HG03045 (cell line): Measurements from ENCODE around the gene ATXN1.

Source experiments
- ATAC-seq: cut with Tn5 transposase; IDR thresholded peaks from one replicate; pipeline ENCODE4 v1.9.1; 2021; ENCODE audit warnings: mild to moderate bottlenecking, moderate library complexity; ENCODE audit not compliant: unreplicated experiment

ATXN1 gene

DNA sequence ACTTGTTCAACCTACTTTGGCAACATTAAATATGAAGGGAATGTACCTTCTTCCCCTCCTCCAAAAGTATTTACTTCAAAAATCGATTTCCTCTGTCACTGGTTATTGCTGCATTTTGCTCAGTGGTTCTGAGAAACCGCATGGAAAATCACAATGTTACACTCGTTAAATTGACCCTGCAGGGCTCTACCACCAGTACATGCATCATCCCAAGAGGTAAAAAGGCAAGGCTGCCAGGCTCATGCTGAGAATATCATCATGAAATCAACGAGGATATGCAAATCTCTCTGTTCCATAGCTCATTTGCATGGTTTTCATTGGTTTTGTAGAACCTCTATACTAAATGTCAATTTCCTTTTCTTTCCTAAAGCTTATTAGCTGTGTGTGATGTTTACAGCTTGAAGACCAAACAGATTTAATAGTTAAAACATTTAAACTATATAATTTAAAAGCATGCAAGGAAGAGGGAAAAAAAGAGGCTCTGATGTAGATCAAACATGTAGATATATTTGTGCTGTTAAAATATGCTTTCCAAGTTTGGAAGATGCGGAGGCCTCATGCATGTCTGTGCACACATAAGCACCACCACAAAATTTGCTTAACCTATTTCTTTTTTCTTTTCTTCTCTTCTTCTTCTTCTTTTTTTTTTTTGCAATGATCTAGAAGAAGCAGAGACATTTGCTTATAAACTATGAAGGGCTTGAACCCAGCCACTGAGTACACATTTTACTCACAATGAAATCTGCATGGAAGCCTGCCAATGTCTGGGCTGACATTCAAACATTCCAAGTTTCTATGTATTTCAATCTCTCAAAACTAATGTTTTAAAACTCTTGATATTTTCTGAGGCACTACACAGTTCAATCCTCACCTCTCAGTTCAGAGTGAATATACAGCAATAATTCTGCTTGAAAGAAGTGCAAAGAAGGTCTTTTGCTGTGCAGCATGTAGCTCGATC, 328.9 kb downstream of the ATXN1 start:
- ATAC-seq = peak; percentile 61

DNA sequence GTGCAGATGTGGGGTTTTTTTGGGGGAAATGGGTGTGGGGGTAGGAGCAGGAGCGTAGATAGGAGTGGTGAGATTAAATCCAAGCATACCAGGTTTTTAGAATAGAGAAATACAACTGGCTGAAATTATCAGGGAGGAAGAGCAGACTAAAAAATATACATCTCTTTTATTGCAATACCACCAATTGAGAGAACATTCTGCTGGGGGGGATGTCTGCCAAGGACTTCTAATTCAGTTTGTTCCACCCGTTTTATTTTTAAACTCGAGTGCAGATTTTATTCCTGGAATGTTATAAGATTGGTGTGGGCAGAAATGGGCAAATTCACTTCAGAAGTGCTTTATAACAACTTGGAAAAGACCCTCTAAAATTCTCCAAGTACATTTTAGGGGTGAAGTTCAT, 330.2 kb downstream of the ATXN1 start:
- no peak for ATAC-seq

DNA sequence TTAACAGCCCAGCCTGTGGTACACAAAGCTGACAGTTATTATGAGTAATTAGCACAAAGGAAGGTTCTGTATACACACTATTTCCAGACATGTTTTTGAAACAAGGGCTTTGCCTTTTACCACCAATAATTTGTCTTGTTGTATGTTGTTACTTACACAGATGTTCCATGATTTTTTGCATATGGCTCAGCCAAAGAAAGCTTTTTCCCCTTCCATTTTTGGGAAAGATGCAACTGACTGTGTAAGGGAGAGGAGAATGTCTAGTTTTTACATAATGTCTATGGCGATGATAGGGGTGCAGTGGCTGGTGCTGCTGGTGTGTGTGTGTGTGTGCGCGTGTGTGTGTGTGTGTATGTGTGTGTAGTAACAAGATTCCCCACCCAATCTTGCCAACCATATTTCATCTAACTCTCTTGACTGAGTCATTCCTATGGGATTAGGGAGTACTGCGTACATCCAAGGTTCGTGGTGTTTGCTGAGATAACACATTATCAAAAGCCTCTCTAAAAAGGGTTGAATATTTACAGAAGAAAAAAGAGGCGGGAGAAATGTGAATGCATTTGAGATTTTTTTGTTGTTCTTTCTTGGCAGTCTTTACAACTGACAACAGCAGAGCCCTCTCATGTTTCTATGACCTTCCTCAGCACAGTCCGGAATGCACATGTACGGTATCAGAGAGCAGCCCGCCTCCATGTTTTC, 330.7 kb downstream of the ATXN1 start:
- ATAC-seq = no peak

DNA sequence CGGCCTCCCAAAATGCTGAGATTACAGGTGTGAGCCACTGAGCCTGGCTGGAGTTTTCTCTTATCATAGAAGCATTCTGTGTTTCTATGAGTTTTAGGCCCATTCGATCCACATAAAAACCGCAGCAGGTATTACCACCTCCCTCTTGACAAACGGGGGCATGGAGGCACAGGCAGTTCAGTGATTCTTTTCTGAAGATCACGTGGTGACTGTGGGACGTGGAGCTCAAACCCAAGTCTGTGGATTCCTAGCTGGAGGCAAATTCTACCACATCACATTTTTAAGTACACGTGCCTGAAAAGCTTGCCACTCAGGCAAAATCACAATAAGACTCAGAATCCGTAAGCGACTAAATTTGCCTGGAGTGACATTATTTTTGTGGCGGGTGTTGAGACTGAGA, 331.6 kb downstream of the ATXN1 start:
- ATAC-seq = no peak

DNA sequence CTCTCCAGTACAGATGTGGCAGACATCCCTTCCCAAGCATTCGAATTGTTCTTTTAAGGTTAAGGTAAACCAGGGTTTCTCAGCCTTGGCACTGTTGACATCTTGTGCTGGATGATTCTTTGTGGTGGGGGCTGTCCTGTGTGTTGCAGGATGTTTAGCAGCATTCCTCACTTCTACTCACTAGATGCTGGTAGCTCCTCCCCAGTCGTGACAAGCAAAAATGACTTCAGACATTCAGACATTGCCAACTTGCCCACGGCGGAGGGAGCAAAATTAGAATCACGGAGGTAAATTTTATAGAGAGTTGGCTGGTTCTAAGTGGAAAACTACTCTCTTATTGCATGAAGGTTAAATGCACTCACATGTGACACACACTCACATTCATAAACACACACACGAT, 334.1 kb downstream of the ATXN1 start:
- ATAC-seq = no peak

DNA sequence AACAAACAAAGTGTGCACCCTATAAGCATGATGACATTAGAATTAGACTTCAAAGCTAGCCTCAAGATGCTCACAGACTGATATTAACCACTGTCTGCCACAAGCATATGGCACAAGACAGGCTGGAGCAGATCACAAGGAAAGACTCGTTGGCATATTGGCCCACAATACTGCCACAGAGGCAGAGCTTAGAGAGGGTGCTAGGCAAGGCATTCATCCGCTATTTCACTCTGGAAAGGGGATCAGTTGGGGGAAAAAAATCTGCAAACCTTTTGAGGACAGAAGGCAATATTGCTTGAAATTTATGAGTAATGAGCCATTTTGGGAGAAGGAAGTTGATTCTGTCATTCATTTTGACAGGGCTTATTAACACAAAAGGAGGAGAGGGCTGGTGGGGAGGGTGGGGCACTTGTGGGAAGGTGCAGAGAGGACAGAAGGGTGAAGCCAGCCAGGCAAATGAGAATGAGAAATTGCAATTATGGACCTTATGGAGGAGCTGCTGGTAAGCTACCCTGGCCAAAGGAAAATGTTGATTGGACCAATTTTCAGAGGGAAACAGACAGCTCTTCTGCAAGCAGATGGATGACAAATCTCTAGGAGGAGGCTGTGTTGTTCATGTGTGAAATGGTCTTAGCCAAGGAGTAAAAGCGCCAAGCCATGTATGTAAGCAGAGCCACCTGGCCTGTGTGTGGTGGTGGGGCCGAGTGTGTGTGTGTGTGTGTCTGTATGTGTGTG, 335.2 kb downstream of the ATXN1 start:
- ATAC-seq = no peak

DNA sequence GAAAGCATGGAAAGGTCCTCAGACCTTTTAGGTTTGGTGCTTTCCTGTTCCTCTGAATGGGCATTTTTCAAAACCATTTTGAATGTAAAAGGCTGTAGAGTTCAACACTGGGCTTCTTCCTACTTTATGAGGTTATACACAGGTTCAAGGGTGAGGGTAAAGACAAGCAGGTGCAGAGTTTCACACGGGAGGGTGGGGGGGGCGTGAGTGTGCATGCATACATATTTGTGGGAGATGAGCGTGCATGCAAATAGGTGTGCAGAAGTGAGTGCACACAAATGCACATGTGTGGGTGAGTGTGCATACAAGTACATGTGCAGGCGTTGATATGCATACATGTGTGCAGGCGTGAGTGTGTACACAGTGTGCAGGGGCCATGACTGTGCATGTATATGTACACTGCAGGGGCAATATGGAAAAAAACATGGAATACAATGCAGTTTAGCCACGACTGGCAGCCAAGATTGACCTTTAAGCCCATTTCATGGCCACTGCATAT, 339.7 kb downstream of the ATXN1 start:
- no peak for ATAC-seq

DNA sequence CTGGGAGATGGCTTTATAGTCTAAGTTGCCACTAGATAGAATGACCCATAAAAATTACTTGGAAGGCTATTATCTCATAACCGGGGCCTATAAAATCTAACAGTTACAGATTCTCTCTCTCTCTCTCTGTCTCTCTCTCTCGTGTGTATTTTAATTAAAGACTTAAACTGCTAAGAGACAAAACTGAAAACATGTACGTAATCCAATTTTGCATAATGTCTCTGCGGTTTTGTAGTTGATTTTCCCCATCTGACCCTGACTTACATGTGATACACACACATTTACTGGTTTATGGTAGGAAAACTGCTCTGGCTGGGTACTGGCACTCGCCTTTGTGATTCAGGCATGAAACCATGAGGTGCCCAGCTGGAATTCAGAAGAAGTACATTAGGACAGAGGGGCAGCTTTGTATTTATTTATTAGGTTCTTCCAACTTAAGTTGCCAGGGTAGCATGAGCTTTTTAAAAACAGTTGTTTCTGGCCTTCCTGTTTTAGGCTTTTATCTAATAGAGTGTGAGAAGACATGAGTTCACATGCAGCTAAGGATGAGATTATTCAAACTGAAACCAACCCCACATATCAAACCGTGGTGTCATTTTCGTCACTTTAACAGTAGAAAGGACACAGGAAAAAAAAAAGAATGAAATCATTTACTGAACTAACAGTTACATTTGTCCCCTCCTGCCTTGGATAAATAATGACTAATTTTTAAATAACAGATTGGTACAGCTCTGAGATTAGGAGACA, 340.4 kb downstream of the ATXN1 start:
- ATAC-seq = peak; percentile 75

DNA sequence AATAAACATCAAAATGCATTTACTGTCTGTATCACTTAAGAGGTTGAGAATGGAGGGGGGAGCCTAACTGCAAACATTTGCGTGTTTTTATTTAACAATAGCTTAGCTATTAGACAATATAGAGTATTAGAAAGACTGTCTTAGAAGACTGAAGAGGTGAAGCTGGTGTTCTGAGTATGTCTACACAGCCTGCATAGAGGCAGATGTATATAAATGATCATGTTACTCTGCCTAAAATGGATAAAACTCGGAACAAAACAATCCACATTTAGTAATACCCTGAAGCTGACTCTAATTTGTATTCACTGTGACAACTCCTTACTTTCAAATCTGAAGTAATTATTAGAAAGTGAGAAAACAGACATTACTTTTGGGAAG, 340.9 kb downstream of the ATXN1 start:
- ATAC-seq = peak; percentile 13

DNA sequence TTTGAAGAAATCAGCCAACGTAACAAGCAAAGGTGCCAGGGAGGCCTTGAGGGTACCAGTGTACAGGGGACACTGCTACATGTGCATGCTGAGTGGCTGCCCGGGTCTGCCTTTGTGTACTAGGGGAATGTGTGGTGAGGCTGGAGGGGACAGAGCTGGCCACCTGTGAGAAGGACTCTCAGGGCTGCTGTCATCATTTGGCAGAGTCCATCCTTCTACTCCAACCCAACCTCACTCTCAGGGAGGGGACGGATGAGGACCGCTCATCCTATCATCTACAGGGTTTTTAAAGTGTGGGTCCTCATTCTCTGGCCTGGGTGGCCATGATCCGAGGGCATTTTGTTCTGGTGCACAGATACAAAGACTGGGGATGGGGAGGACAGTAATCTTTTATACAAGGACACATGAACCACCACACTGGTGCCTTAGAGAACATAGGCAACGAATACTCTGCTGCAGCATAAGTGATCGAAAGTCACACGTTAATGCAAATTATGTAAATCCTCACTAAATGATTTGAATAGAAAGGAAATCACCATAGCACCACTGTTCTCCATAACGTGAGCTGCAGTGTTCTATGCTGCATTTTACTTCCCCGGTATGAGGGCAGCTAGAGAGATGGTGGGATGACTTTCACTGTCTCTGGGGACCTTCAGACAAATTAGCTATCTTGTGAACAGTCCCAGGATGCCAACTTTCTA, 341.5 kb downstream of the ATXN1 start:
- peak; percentile 48 for ATAC-seq

DNA sequence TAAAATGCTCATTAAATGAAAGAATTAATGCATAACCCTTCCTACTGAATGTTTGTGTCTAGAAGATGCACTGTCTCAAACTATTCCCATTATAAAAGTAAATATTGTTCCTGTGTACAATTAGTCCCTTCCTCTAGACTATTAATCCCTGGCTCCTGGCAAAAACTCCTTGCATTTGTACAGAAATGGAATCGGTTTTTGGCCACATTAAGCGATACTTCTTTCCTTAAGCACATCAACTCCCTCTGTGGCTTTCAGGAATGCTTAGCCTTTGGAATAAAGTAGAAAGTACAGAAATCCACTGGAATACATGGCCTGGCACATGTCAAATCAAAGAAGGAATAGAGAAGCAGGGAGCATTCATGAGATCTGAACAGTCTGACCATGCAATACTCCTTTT, 343.1 kb downstream of the ATXN1 start:
- no peak for ATAC-seq

DNA sequence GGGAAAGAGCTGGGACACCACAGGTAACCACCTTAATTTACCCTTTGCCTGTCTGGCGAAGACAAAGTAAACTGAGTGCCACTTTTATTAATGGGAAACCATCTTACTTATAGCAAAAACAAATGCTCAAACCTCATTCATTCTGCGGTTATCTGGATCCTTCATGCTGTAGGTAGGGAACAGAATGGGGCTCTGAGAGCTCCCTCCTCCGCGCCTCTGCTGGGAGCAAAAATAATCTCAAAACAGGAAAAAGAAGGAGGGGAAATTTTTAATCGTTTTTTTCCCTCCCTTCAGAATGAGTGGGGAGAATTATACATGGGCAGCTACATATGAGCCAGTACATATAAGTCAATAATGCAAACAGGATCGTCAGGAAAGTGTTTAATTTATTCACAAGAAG, 345.6 kb downstream of the ATXN1 start:
- no peak for ATAC-seq

DNA sequence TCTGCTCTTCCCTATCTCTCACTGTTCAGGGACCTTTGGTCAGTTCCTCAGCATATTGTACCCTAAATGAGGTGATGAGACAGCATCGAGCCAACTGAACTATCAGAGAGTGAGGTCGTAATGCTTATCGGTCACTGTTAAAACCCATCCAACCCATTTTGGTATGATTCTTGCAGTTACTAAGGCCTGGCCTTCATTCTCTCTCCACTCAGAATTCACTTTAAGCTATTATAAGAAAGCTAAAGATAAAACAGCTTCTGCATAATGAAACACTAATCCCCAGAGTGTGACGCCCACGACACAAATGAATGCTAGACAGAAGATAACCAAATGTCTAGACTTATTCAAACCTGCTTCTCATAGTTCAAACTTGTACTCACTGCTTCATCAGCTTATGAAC, 347.1 kb downstream of the ATXN1 start:
- ATAC-seq = peak; percentile 64

DNA sequence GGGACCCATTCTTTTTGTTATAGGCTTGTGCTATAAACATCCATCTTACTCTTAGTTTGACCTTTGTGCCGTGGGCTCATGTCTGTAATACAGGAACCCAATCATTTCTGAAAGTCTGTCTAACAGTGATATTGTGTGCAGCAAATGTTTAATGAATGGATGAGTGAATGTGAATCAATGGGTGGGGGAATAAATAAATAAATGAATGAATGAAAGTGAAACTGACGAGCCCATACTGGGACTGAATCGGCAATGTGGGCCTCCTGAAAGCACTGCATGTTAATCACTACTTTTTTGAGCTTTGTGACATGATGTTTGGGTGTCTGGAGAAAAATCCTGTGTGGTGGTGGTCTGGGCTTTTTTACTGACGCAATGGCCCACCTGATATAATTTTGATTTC, 347.9 kb downstream of the ATXN1 start:
- ATAC-seq = no peak

DNA sequence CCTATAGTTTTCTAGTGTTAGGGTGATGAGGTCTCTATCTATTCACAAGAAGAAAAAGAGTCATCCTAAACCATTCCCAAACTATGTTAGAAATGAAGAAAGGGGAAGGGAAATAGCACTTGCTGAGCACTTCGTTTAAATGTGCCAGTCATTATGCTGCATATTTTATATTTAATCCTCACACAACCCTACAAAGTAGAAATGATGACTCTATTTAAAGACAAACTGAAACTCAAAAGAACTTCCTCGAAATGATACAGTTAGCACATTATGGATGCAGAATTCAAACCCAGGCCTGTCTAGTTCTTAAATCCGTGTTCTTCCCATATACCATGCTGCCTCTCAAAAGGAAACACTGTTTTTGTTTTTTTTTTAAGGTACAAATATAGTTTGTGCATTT, 348.3 kb downstream of the ATXN1 start:
- ATAC-seq = no peak

DNA sequence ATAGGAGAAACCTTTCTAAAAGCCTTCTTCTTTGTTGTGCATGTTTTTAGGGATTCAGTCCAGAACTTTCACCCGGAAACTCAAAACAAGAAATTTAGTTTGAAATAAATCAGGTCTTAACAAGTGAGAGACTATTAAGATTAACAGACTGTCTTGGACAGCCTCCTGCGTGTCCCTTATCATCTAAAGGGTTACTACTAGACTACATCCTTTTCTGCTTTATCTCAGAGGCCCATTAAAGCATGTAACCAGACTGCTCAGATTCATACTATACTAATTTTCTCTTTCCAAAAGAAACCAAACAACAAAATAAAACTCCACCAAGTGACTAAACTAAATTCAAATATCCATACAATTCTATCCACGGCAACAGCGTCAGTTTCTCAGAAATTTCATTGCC, 349.1 kb downstream of the ATXN1 start:
- ATAC-seq = no peak

DNA sequence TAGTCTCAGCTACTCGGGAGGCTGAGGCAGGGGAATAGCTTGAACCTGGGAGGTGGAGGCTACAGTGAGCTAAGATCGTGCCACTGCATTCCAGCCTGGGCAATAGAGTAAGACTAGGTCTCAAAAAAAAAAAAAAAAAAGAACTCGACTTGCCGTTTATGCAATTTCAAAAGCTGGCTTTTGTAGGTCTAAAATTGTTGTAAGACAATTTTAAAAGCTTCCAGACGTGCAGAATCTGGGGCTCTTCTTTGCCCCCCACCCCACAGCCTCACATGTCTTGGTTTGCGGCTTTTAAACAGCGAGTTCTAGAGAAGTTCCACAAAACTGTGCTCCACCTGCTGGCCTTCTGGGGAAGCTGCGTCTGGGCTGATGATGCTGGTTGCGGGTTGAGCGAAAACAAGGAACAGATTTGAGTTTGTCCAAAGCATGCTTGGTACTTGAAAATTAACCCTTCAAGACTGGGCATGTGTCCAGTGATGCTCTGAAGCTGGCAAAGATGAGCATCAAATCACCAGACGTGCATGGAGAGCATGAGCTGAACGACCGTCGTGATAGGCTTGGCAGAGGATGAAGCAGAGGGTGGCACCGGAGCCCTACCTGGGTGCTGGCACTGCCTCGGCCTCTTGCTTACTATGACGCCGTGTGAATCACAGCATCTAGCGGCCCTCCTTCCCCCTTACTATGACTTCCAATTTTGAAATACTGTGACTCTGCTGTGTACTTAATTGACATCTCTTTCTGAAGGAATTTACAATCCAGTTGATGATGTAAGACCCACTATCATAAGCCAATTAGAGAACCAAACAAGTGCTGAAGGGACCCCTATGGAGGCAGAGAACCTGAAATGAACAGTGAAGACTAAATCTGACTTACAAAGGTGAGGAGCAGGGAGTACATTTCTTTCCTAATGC, 351.5 kb downstream of the ATXN1 start:
- ATAC-seq = no peak

DNA sequence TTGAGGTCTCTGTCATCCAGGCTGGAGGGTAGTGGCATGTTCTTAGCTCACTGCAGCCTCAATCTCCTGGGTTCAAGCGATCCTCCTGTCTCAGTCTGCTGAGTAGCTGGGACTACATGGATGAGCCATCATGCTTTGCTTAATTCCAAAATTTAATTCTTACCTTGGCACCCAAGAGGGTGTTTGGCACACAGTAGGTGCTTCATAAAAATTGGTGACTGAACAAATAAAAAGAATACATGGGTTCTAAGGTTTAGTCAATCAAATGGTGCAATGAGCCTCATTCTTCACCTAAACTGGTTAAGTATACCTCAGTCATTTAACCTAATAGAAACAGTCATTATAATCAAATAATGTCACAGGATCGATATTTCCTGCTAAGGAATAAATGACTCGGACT, 352.5 kb downstream of the ATXN1 start:
- no peak for ATAC-seq

DNA sequence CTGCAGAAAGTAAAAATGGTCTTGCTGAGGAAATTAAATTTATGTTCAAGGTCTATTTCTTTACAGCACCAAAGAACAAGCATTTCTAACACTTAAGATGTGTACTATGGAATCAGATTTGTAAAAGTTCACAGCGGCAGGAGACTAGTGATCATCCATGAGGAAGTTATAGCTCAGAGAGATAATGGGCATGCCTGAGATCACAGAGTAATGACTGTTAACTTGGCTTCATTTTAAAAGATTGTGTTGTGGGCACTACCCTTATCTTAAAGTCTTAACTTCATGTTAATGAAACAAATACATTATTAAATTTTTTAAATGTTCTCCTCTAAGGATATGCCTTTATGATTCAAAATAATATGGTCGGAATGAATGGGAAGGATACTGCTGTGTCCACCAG, 354.3 kb downstream of the ATXN1 start:
- ATAC-seq = no peak
